Measurements from ENCODE around the gene ARID2. TPM values are rescaled to one million over a fixed set of nuclear protein-coding genes. Genes with fewer than 3 reads are reported as not detected.

Gene ARID2
- total RNA-seq, 2 donors from 2014 or later = 26.8 to 29.1 TPM

- Histone ChIP-seq H3K27me3 (no peaks in the 10 kb centered on the region), H3K9me3 (no peaks in the 10 kb centered on the region), H3K27ac (no peak overlapping the region), H3K4me3 (no peak overlapping the region), H3K4me1 (no peaks in the 10 kb centered on the region), H3K36me3 (no peaks in the 10 kb centered on the region), H3K9ac (ENCODE audit: low read depth in 2 of 2, low read length in 2 of 2) (no peak overlapping the region)
- TF ChIP-seq, protein P1, sequence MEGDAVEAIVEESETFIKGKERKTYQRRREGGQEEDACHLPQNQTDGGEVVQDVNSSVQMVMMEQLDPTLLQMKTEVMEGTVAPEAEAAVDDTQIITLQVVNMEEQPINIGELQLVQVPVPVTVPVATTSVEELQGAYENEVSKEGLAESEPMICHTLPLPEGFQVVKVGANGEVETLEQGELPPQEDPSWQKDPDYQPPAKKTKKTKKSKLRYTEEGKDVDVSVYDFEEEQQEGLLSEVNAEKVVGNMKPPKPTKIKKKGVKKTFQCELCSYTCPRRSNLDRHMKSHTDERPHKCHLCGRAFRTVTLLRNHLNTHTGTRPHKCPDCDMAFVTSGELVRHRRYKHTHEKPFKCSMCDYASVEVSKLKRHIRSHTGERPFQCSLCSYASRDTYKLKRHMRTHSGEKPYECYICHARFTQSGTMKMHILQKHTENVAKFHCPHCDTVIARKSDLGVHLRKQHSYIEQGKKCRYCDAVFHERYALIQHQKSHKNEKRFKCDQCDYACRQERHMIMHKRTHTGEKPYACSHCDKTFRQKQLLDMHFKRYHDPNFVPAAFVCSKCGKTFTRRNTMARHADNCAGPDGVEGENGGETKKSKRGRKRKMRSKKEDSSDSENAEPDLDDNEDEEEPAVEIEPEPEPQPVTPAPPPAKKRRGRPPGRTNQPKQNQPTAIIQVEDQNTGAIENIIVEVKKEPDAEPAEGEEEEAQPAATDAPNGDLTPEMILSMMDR (IDR thresholded peaks at IDR 0.05) = no peak
- no peak for DNase-seq
- intact Hi-C loops (cut with DNase I) = no loop called here
Observed at GRCh38 chr12:45794422-45794821, 64.9 kb downstream of the ARID2 start.

DNA sequence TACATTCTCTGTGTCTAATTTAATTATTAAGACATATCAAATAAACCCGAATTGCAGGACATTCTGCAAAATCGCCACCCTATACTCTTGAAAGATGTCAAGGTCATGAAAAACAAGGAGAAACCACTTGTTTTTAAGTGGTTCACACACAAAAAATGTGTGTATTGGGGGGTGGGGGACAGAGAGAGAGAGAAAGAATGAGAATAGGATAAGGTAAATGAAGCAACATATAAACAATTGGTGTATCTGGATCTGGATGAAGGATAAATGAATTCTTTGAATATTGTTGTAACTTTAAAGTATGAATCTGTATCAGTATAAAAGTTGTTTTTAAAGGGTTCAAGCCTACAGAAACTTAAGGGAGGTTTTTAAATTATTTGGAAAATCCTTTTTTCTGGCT is 72.1 kb downstream of the ARID2 start:
- H3K9ac ChIP-seq (ENCODE audit: low read depth in 2 of 2, low read length in 2 of 2) = no peak overlapping the region
- no peaks in the 10 kb centered on the region for H3K36me3 ChIP-seq
- no peak for DNase-seq
- H3K9me3 ChIP-seq = no peaks in the 10 kb centered on the region
- TF ChIP-seq, protein P1 (IDR thresholded peaks at IDR 0.05) = no peak
- H3K4me1 ChIP-seq = no peaks in the 10 kb centered on the region
- H3K4me3 ChIP-seq = no peak overlapping the region
- intact Hi-C loops (cut with DNase I) = no loop called here
- no peak overlapping the region for H3K27ac ChIP-seq
- no peaks in the 10 kb centered on the region for H3K27me3 ChIP-seq

- H3K4me1 ChIP-seq = no peaks in the 10 kb centered on the region
- intact Hi-C loops (cut with DNase I) = no loop called here
- H3K27me3 ChIP-seq = no peaks in the 10 kb centered on the region
- no peaks in the 10 kb centered on the region for H3K36me3 ChIP-seq
- H3K9me3 ChIP-seq = no peaks in the 10 kb centered on the region
- TF ChIP-seq, protein P1 (IDR thresholded peaks at IDR 0.05) = no peak
- DNase-seq = no peak
- H3K27ac ChIP-seq = no peak overlapping the region
- H3K4me3 ChIP-seq = no peak overlapping the region
- H3K9ac ChIP-seq (ENCODE audit: low read depth in 2 of 2, low read length in 2 of 2) = no peak overlapping the region
Observed at GRCh38 chr12:45803111-45803510, 73.6 kb downstream of the ARID2 start.

GRCh38 chr12:45816652-45817051 is 87.1 kb downstream of the ARID2 start:
- no peak overlapping the region for H3K27ac ChIP-seq
- peaks cover 4% of the 10 kb centered on the region for H3K36me3 ChIP-seq
- no peaks in the 10 kb centered on the region for H3K9me3 ChIP-seq
- intact Hi-C loops (cut with DNase I) = no loop called here
- no peak overlapping the region for H3K4me3 ChIP-seq
- no peaks in the 10 kb centered on the region for H3K27me3 ChIP-seq
- H3K9ac ChIP-seq (ENCODE audit: low read depth in 2 of 2, low read length in 2 of 2) = no peak overlapping the region
- TF ChIP-seq, protein P1 (IDR thresholded peaks at IDR 0.05) = no peak
- H3K4me1 ChIP-seq = no peaks in the 10 kb centered on the region
- DNase-seq = no peak

- Histone ChIP-seq H3K36me3 (no peaks in the 10 kb centered on the region), H3K9ac (ENCODE audit: low read depth in 2 of 2, low read length in 2 of 2) (no peak overlapping the region), H3K4me3 (no peak overlapping the region), H3K4me1 (no peaks in the 10 kb centered on the region), H3K27ac (no peak overlapping the region), H3K9me3 (no peaks in the 10 kb centered on the region), H3K27me3 (no peaks in the 10 kb centered on the region)
- TF ChIP-seq, protein P1 (IDR thresholded peaks at IDR 0.05) = no peak
- no peak for DNase-seq
- intact Hi-C loops (cut with DNase I) = no loop called here
Observed at GRCh38 chr12:45827974-45828373, 98.5 kb downstream of the ARID2 start.

- Histone ChIP-seq H3K9ac (ENCODE audit: low read depth in 2 of 2, low read length in 2 of 2) (no peak overlapping the region), H3K27ac (no peak overlapping the region), H3K27me3 (no peaks in the 10 kb centered on the region), H3K36me3 (no peaks in the 10 kb centered on the region), H3K4me1 (no peaks in the 10 kb centered on the region), H3K9me3 (no peaks in the 10 kb centered on the region), H3K4me3 (no peak overlapping the region)
- intact Hi-C loops (cut with DNase I) = no loop called here
- TF ChIP-seq, protein P1 (IDR thresholded peaks at IDR 0.05) = no peak
- no peak for DNase-seq
Observed at GRCh38 chr12:45828402-45828801, 98.9 kb downstream of the ARID2 start.

Data from colonic mucosa (tissue), 4 donors.